Measurements from ENCODE around the gene FAM151A. TPM values are rescaled to one million over a fixed set of nuclear protein-coding genes. Genes with fewer than 3 reads are reported as not detected.
A peak's percentile ranks its signal among the peaks of the same experiment; 100 is the strongest.

FAM151A gene
- total and polyA plus RNA-seq, 7 donors, result 3.2 to 5.4 (median 3.7) TPM; not detected in 4

- H3K27ac ChIP-seq, result peak overlapping the region in 1 of 4 donors; percentile 28
- no peaks in the 10 kb centered on the region for H3K9me3 ChIP-seq
- intact Hi-C loops (cut with DNase I), result no loop called here
- H3K4me1 ChIP-seq, result peaks cover 0 to 34% (median 27%) of the 10 kb centered on the region in 4 donors
- no peak for TF ChIP-seq EP300 (IDR thresholded peaks at IDR 0.05)
- 55 to 72% methylated on average over 8 of the region's 8 CpGs for WGBS, 2 donors
- no peak for DNase-seq
- no peaks in the 10 kb centered on the region for H3K27me3 ChIP-seq
- H3K36me3 ChIP-seq, result no peaks in the 10 kb centered on the region
- H3K4me3 ChIP-seq, result no peak overlapping the region
Measured at GRCh38 chr1:54571803-54572541, 51.4 kb downstream of the FAM151A start.

- intact Hi-C loops (cut with DNase I), result no loop called here
- Histone ChIP-seq H3K4me3 (no peak overlapping the region), H3K27me3 (no peaks in the 10 kb centered on the region), H3K36me3 (no peaks in the 10 kb centered on the region), H3K27ac (peak overlapping the region in 1 of 4 donors; percentile 28), H3K4me1 (peaks cover 0 to 34% (median 27%) of the 10 kb centered on the region in 4 donors), H3K9me3 (no peaks in the 10 kb centered on the region)
- TF ChIP-seq POLR2A (IDR thresholded peaks at IDR 0.05) (no peak), CTCF (IDR thresholded peaks at IDR 0.05) (no peak), EP300 (IDR thresholded peaks at IDR 0.05) (no peak), POLR2AphosphoS5 (IDR thresholded peaks at IDR 0.05) (no peak)
- WGBS, 2 donors, result 93% methylated on average over 3 of the region's 3 CpGs
- peak; percentile 21 for DNase-seq
Measured at GRCh38 chr1:54571326-54571725, 52.0 kb downstream of the FAM151A start.

- DNase-seq, result peak; percentile 21
- TF ChIP-seq EP300 (IDR thresholded peaks at IDR 0.05) (no peak), POLR2AphosphoS5 (IDR thresholded peaks at IDR 0.05) (no peak), POLR2A (IDR thresholded peaks at IDR 0.05) (no peak), CTCF (IDR thresholded peaks at IDR 0.05) (no peak)
- Histone ChIP-seq H3K4me3 (no peak overlapping the region), H3K9me3 (no peaks in the 10 kb centered on the region), H3K36me3 (no peaks in the 10 kb centered on the region), H3K27ac (no peak overlapping the region), H3K27me3 (no peaks in the 10 kb centered on the region), H3K4me1 (peaks cover 0 to 34% (median 27%) of the 10 kb centered on the region in 4 donors)
- 95% methylated on average over 5 of the region's 5 CpGs for WGBS, 2 donors
- intact Hi-C loops (cut with DNase I), result no loop called here
Measured at GRCh38 chr1:54570161-54570560, 53.2 kb downstream of the FAM151A start.

GRCh38 chr1:54569339-54569738 is 54.0 kb downstream of the FAM151A start:
- peak overlapping the region in 2 of 4 donors; percentile 17 to 23 for H3K27ac ChIP-seq

More at GRCh38 chr1:54569339-54569738, 54.0 kb downstream of the FAM151A start:
- Histone ChIP-seq H3K36me3 (no peaks in the 10 kb centered on the region), H3K4me3 (no peak overlapping the region), H3K27me3 (no peaks in the 10 kb centered on the region), H3K9me3 (no peaks in the 10 kb centered on the region), H3K4me1 (peaks cover 0 to 34% (median 27%) of the 10 kb centered on the region in 4 donors)
- no peak for TF ChIP-seq POLR2AphosphoS5 (IDR thresholded peaks at IDR 0.05)
- TF ChIP-seq CTCF (IDR thresholded peaks at IDR 0.05), result no peak
- TF ChIP-seq POLR2A (IDR thresholded peaks at IDR 0.05), result no peak
- TF ChIP-seq EP300 (IDR thresholded peaks at IDR 0.05), result no peak
- peak; percentile 63 for DNase-seq
- WGBS, 2 donors, result 54 to 75% methylated on average over 4 of the region's 4 CpGs
- intact Hi-C loops (cut with DNase I), result no loop called here
